ENCODE results near the gene MICU1. TPM values are rescaled to one million over a fixed set of nuclear protein-coding genes. Genes with fewer than 3 reads are reported as not detected.

The MICU1 gene
- total and polyA plus RNA-seq, 10 of the 15 experiments (the other 5 are each of a cell fraction or from before 2014, with no cell fraction given): 18.2 to 36.4 (median 22.2) TPM

- TF ChIP-seq MLLT1 (IDR thresholded peaks at IDR 0.05): peak; percentile 76
- peak; percentile 63 for TF ChIP-seq NBN (IDR thresholded peaks at IDR 0.05)
- TF ChIP-seq PBX3 (IDR thresholded peaks at IDR 0.05; ENCODE audit: insufficient replicate concordance, low read depth, low read length): no peak
- no peak for TF ChIP-seq ESRRA (IDR thresholded peaks at IDR 0.05; ENCODE audit: low read length)
- no peak for TF ChIP-seq NR2C2 (IDR thresholded peaks at IDR 0.05; ENCODE audit: borderline replicate concordance, control insufficient read depth, insufficient read length, low read depth)
- TF ChIP-seq YBX1 (IDR thresholded peaks at IDR 0.05): no peak
- peak; percentile 74; the same call in 1 of the 2 replicates for TF ChIP-seq CBFB (IDR thresholded peaks at IDR 0.05; ENCODE audit: low read depth)
- peak; percentile 76; the same call in 1 of the 2 replicates for TF ChIP-seq TCF3 (IDR thresholded peaks at IDR 0.05; ENCODE audit: borderline replicate concordance, insufficient read depth, low read depth, low read length)
- peak; percentile 14 for TF ChIP-seq ZNF687 (IDR thresholded peaks at IDR 0.05)
- no peak for TF ChIP-seq BRCA1 (IDR thresholded peaks at IDR 0.05; ENCODE audit: low read depth, low read length)
- no peak for TF ChIP-seq STAT1 (conservative IDR thresholded peaks at IDR 0.05)
- no peak for TF ChIP-seq HDAC6 (IDR thresholded peaks at IDR 0.05; ENCODE audit: unreplicated experiment)
- no peak for TF ChIP-seq SMC3 (IDR thresholded peaks at IDR 0.05; ENCODE audit: borderline replicate concordance, low read length)
- peak; percentile 54 for TF ChIP-seq MEF2B (IDR thresholded peaks at IDR 0.05; ENCODE audit: partially characterized antibody, poor library complexity, severe bottlenecking)
- TF ChIP-seq SREBF2 (IDR thresholded peaks at IDR 0.05; ENCODE audit: low read length): peak; percentile 84
- peak; percentile 52; the same call in 1 of the 2 replicates for TF ChIP-seq CHD2 (IDR thresholded peaks at IDR 0.05; ENCODE audit: borderline replicate concordance, low read depth, low read length)
- TF ChIP-seq MAX (IDR thresholded peaks at IDR 0.05; ENCODE audit: low read depth, low read length): no peak; the same call in 1 of the 2 replicates
- no peak for TF ChIP-seq TARDBP (IDR thresholded peaks at IDR 0.05; ENCODE audit: borderline replicate concordance)
- TF ChIP-seq YY1 (IDR thresholded peaks at IDR 0.05; ENCODE audit: low read depth, low read length): no peak
- 0 out of 2 replicates have a peak, but pooled peaks have one; percentile 41 for TF ChIP-seq MYB (IDR thresholded peaks at IDR 0.05; ENCODE audit: borderline replicate concordance, low read depth, low read length)
- TF ChIP-seq, protein P1, sequence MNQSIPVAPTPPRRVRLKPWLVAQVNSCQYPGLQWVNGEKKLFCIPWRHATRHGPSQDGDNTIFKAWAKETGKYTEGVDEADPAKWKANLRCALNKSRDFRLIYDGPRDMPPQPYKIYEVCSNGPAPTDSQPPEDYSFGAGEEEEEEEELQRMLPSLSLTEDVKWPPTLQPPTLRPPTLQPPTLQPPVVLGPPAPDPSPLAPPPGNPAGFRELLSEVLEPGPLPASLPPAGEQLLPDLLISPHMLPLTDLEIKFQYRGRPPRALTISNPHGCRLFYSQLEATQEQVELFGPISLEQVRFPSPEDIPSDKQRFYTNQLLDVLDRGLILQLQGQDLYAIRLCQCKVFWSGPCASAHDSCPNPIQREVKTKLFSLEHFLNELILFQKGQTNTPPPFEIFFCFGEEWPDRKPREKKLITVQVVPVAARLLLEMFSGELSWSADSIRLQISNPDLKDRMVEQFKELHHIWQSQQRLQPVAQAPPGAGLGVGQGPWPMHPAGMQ (IDR thresholded peaks at IDR 0.05; ENCODE audit: borderline replicate concordance): no peak
- no peak for TF ChIP-seq RAD51 (IDR thresholded peaks at IDR 0.05)
Measured at GRCh38 chr10:72331575-72332422, 294.1 kb downstream of the MICU1 start (continued).

All from GM12878 (cell line).